ENCODE data around the gene ZFP92. TPM values are rescaled to one million over a fixed set of nuclear protein-coding genes. Genes with fewer than 3 reads are reported as not detected.

ZFP92 gene
- total RNA-seq, 1 donor from 2014 or later = 1.5 TPM

- Mint-ChIP-seq H3K36me3 (ENCODE audit: low read depth) (no peaks in the 10 kb centered on the region), H3K9me3 (no peaks in the 10 kb centered on the region), H3K4me3 (no peak overlapping the region), H3K27me3 (peaks cover 3% of the 10 kb centered on the region), H3K27ac (no peak overlapping the region), H3K4me1 (peaks cover 9% of the 10 kb centered on the region)
- DNase-seq = no peak
- intact Hi-C loops (cut with micrococcal nuclease) = no loop called here
These were observed 2.4 kb upstream of the ZFP92 start for GRCh38 chrX:153408871-153409351.

- Mint-ChIP-seq H3K36me3 (ENCODE audit: low read depth) (no peaks in the 10 kb centered on the region), H3K27me3 (peaks cover 1% of the 10 kb centered on the region), H3K9me3 (no peaks in the 10 kb centered on the region), H3K27ac (no peak overlapping the region), H3K4me1 (peaks cover 9% of the 10 kb centered on the region), H3K4me3 (no peak overlapping the region)
- DNase-seq = no peak
- intact Hi-C loops (cut with micrococcal nuclease) = no loop called here
These were observed 1.7 kb upstream of the ZFP92 start for GRCh38 chrX:153409414-153410101.

- no peak for DNase-seq
- Mint-ChIP-seq H3K27me3 (no peaks in the 10 kb centered on the region), H3K9me3 (no peaks in the 10 kb centered on the region), H3K4me1 (peaks cover 9% of the 10 kb centered on the region), H3K4me3 (no peak overlapping the region), H3K36me3 (ENCODE audit: low read depth) (no peaks in the 10 kb centered on the region), H3K27ac (no peak overlapping the region)
- intact Hi-C loops (cut with micrococcal nuclease) = no loop called here
These were observed 899 bp upstream of the ZFP92 start for GRCh38 chrX:153410373-153410772.

GRCh38 chrX:153410888-153411254 is 401 bp upstream of the ZFP92 start:
- no peak for DNase-seq
- H3K9me3 Mint-ChIP-seq = no peaks in the 10 kb centered on the region
- peaks cover 9% of the 10 kb centered on the region for H3K4me1 Mint-ChIP-seq
- intact Hi-C loops (cut with micrococcal nuclease) = no loop called here
- no peaks in the 10 kb centered on the region for H3K36me3 Mint-ChIP-seq (ENCODE audit: low read depth)
- H3K4me3 Mint-ChIP-seq = peak overlapping the region; percentile 81
- no peak overlapping the region for H3K27ac Mint-ChIP-seq
- H3K27me3 Mint-ChIP-seq = no peaks in the 10 kb centered on the region

- Mint-ChIP-seq H3K27me3 (no peaks in the 10 kb centered on the region), H3K27ac (no peak overlapping the region), H3K36me3 (ENCODE audit: low read depth) (no peaks in the 10 kb centered on the region), H3K9me3 (no peaks in the 10 kb centered on the region), H3K4me1 (peaks cover 9% of the 10 kb centered on the region), H3K4me3 (peak overlapping the region; percentile 81)
- DNase-seq = no peak
- intact Hi-C loops (cut with micrococcal nuclease) = no loop called here
These were observed 809 bp downstream of the ZFP92 start for GRCh38 chrX:153411988-153412574.

GRCh38 chrX:153412746-153413720 is 1.8 kb downstream of the ZFP92 start:
- H3K36me3 Mint-ChIP-seq (ENCODE audit: low read depth) = peaks cover 1% of the 10 kb centered on the region
- H3K4me3 Mint-ChIP-seq = peak overlapping the region; percentile 81
- no peaks in the 10 kb centered on the region for H3K27me3 Mint-ChIP-seq
- peaks cover 9% of the 10 kb centered on the region for H3K4me1 Mint-ChIP-seq
- DNase-seq = no peak
- H3K9me3 Mint-ChIP-seq = no peaks in the 10 kb centered on the region
- H3K27ac Mint-ChIP-seq = no peak overlapping the region
- intact Hi-C loops (cut with micrococcal nuclease) = no loop called here

- intact Hi-C loops (cut with micrococcal nuclease) = no loop called here
- H3K27ac Mint-ChIP-seq = no peak overlapping the region
- H3K4me1 Mint-ChIP-seq = peaks cover 9% of the 10 kb centered on the region
- no peak overlapping the region for H3K4me3 Mint-ChIP-seq
- no peaks in the 10 kb centered on the region for H3K9me3 Mint-ChIP-seq
- H3K36me3 Mint-ChIP-seq (ENCODE audit: low read depth) = peaks cover 1% of the 10 kb centered on the region
- no peaks in the 10 kb centered on the region for H3K27me3 Mint-ChIP-seq
- no peak for DNase-seq
These were observed 2.5 kb downstream of the ZFP92 start for GRCh38 chrX:153413731-153414130.

- H3K4me1 Mint-ChIP-seq = peaks cover 9% of the 10 kb centered on the region
- peaks cover 1% of the 10 kb centered on the region for H3K36me3 Mint-ChIP-seq (ENCODE audit: low read depth)
- no peak overlapping the region for H3K4me3 Mint-ChIP-seq
- no peak overlapping the region for H3K27ac Mint-ChIP-seq
- no peak for DNase-seq
- no peaks in the 10 kb centered on the region for H3K27me3 Mint-ChIP-seq
- H3K9me3 Mint-ChIP-seq = no peaks in the 10 kb centered on the region
- intact Hi-C loops (cut with micrococcal nuclease) = no loop called here
These were observed 3.7 kb downstream of the ZFP92 start for GRCh38 chrX:153414856-153415510.

- peaks cover 5% of the 10 kb centered on the region for H3K4me1 Mint-ChIP-seq
- intact Hi-C loops (cut with micrococcal nuclease) = no loop called here
- H3K27ac Mint-ChIP-seq = no peak overlapping the region
- H3K9me3 Mint-ChIP-seq = no peaks in the 10 kb centered on the region
- peaks cover 1% of the 10 kb centered on the region for H3K36me3 Mint-ChIP-seq (ENCODE audit: low read depth)
- H3K4me3 Mint-ChIP-seq = no peak overlapping the region
- DNase-seq = no peak
- H3K27me3 Mint-ChIP-seq = no peaks in the 10 kb centered on the region
These were observed 5.6 kb downstream of the ZFP92 start for GRCh38 chrX:153416781-153417450.

- no peak overlapping the region for H3K27ac Mint-ChIP-seq
- H3K9me3 Mint-ChIP-seq = no peaks in the 10 kb centered on the region
- peaks cover 1% of the 10 kb centered on the region for H3K36me3 Mint-ChIP-seq (ENCODE audit: low read depth)
- no peaks in the 10 kb centered on the region for H3K27me3 Mint-ChIP-seq
- DNase-seq = no peak
- H3K4me3 Mint-ChIP-seq = no peak overlapping the region
- intact Hi-C loops (cut with micrococcal nuclease) = no loop called here
- no peaks in the 10 kb centered on the region for H3K4me1 Mint-ChIP-seq
These were observed 6.4 kb downstream of the ZFP92 start for GRCh38 chrX:153417637-153418036.

- Mint-ChIP-seq H3K27ac (no peak overlapping the region), H3K4me1 (no peaks in the 10 kb centered on the region), H3K9me3 (no peaks in the 10 kb centered on the region), H3K4me3 (no peak overlapping the region), H3K36me3 (ENCODE audit: low read depth) (peaks cover 1% of the 10 kb centered on the region), H3K27me3 (no peaks in the 10 kb centered on the region)
- intact Hi-C loops (cut with micrococcal nuclease) = no loop called here
- no peak for DNase-seq
These were observed 9.8 kb downstream of the ZFP92 start for GRCh38 chrX:153420851-153421599.

GRCh38 chrX:153421856-153422255 is 10.6 kb downstream of the ZFP92 start:
- no peak overlapping the region for H3K27ac Mint-ChIP-seq

GRCh38 chrX:153423652-153424051 is 12.4 kb downstream of the ZFP92 start:
- intact Hi-C loops (cut with micrococcal nuclease) = no loop called here
- no peaks in the 10 kb centered on the region for H3K36me3 Mint-ChIP-seq (ENCODE audit: low read depth)
- H3K27me3 Mint-ChIP-seq = no peaks in the 10 kb centered on the region
- H3K4me1 Mint-ChIP-seq = no peaks in the 10 kb centered on the region
- no peak for DNase-seq
- H3K27ac Mint-ChIP-seq = no peak overlapping the region
- H3K9me3 Mint-ChIP-seq = no peaks in the 10 kb centered on the region
- no peak overlapping the region for H3K4me3 Mint-ChIP-seq

More at GRCh38 chrX:153421856-153422255, 10.6 kb downstream of the ZFP92 start:
- no peaks in the 10 kb centered on the region for H3K4me1 Mint-ChIP-seq
- no peak for DNase-seq
- no peaks in the 10 kb centered on the region for H3K27me3 Mint-ChIP-seq
- intact Hi-C loops (cut with micrococcal nuclease) = no loop called here
- peaks cover 1% of the 10 kb centered on the region for H3K36me3 Mint-ChIP-seq (ENCODE audit: low read depth)
- no peaks in the 10 kb centered on the region for H3K9me3 Mint-ChIP-seq
- no peak overlapping the region for H3K4me3 Mint-ChIP-seq

Measured in activated CD4-positive, alpha-beta T cell treated with anti-CD3 and anti-CD28 coated beads, Interleukin-2, amount 10 ng/mL, durations not matched to agents 24 days and 14 days (primary cell).